SIG-M5 treated with dmso at 0.1 percent for 504 hours (cell line): ENCODE data around the gene EXOC4.
"Not testable (repeated sequence)": the region's sequence is repeated elsewhere in the genome, so short reads cannot be mapped to it uniquely, and the experiment has no call there.

Experiments
- DNase-seq: peaks from one replicate; lab custom pipeline; 2025; ENCODE audit not compliant: unreplicated experiment; lab: John Stamatoyannopoulos, UW

EXOC4 gene

GRCh38 chr7:133778472-133778871 lies 525.6 kb downstream of the EXOC4 start:
- no peak for DNase-seq

GRCh38 chr7:133779538-133779937 lies 526.7 kb downstream of the EXOC4 start:
- DNase-seq = not testable (repeated sequence)

GRCh38 chr7:133780912-133781311 lies 528.0 kb downstream of the EXOC4 start:
- DNase-seq = no peak

- DNase-seq = no peak
Measured at GRCh38 chr7:133781486-133782090, 528.7 kb downstream of the EXOC4 start.

GRCh38 chr7:133782470-133782869 lies 529.6 kb downstream of the EXOC4 start:
- DNase-seq = no peak

- DNase-seq = no peak
Measured at GRCh38 chr7:133783276-133783675, 530.4 kb downstream of the EXOC4 start.

GRCh38 chr7:133784486-133785001 lies 531.7 kb downstream of the EXOC4 start:
- no peak for DNase-seq

- DNase-seq = no peak
Measured at GRCh38 chr7:133786401-133786937, 533.6 kb downstream of the EXOC4 start.

- DNase-seq = no peak
Measured at GRCh38 chr7:133789974-133790373, 537.1 kb downstream of the EXOC4 start.

- DNase-seq = no peak
Measured at GRCh38 chr7:133790911-133791310, 538.0 kb downstream of the EXOC4 start.

GRCh38 chr7:133794479-133794878 lies 541.6 kb downstream of the EXOC4 start:
- no peak for DNase-seq

- no peak for DNase-seq
Measured at GRCh38 chr7:133795068-133795665, 542.3 kb downstream of the EXOC4 start.

- no peak for DNase-seq
Measured at GRCh38 chr7:133796782-133797745, 544.2 kb downstream of the EXOC4 start.

- DNase-seq = no peak
Measured at GRCh38 chr7:133797818-133798520, 545.1 kb downstream of the EXOC4 start.

- no peak for DNase-seq
Measured at GRCh38 chr7:133801341-133801740, 548.5 kb downstream of the EXOC4 start.

GRCh38 chr7:133804127-133804526 lies 551.2 kb downstream of the EXOC4 start:
- no peak for DNase-seq

- no peak for DNase-seq
Measured at GRCh38 chr7:133805426-133805825, 552.5 kb downstream of the EXOC4 start.

- DNase-seq = no peak
Measured at GRCh38 chr7:133807624-133808492, 555.0 kb downstream of the EXOC4 start.

- DNase-seq = no peak
Measured at GRCh38 chr7:133808493-133808866, 555.6 kb downstream of the EXOC4 start.

- DNase-seq = no peak
Measured at GRCh38 chr7:133812877-133813276, 560.0 kb downstream of the EXOC4 start.
